B cell (primary cell): ENCODE data around the gene MAP3K7CL.

Experiments used
- CTCF ChIP-seq: fragments of 200-600 bp; IDR thresholded peaks from one replicate; pipeline ENCODE4 v1.8.0; 2022; ENCODE audit warnings: antibody characterized with exemption, mild to moderate bottlenecking
- EZH2 ChIP-seq: IDR thresholded peaks from 2 replicates; pipeline ENCODE4 v1.6.1; 2012; ENCODE audit warnings: borderline replicate concordance, low read depth, mild to moderate bottlenecking, moderate library complexity, low read length; ENCODE audit not compliant: insufficient read depth, poor library complexity, severe bottlenecking

GRCh38 chr21:29082046-29082815, 48.2 kb upstream of the MAP3K7CL start:
- TF ChIP-seq EZH2 = no peak
- TF ChIP-seq CTCF = no peak
